Memory B cell (primary cell): Measurements from ENCODE around the gene FIGN.

Experiments
- ATAC-seq: fragments of 150-1000 bp; cut with Tn5 transposase; 2 replicates; pipeline ENCODE4 v1.10.0; 2021; ENCODE audit warnings: low read depth, mild to moderate bottlenecking, moderate library complexity
- DNase-seq, 2 donors: peaks; one replicate each; pipeline ENCODE4 v3.0.0; 2022; ENCODE audit warnings: low spot score in 2 of 2
- H3K27ac Mint-ChIP-seq: one replicate; pipeline ENCODE4 v1.8.0; 2022; ENCODE audit warnings: mild to moderate bottlenecking, moderate library complexity, mixed read lengths
- H3K27me3 Mint-ChIP-seq: one replicate; pipeline ENCODE4 v1.8.0; 2022; ENCODE audit warnings: mixed read lengths
- H3K36me3 Mint-ChIP-seq: one replicate; pipeline ENCODE4 v1.8.0; 2022; ENCODE audit warnings: mild to moderate bottlenecking, mixed read lengths
- H3K4me1 Mint-ChIP-seq: one replicate; pipeline ENCODE4 v1.8.0; 2022; ENCODE audit warnings: mixed read lengths
- H3K4me3 Mint-ChIP-seq: one replicate; pipeline ENCODE4 v1.8.0; 2022; ENCODE audit warnings: mild to moderate bottlenecking, moderate library complexity, mixed read lengths
- H3K9me3 Mint-ChIP-seq: one replicate; pipeline ENCODE4 v1.8.0; 2022; ENCODE audit warnings: mixed read lengths

FIGN gene

GRCh38 chr2:163755366-163755765, 19.6 kb upstream of the FIGN start:
- Mint-ChIP-seq H3K36me3 (no peaks in the 10 kb centered on the region), H3K27me3 (no peaks in the 10 kb centered on the region), H3K4me1 (no peaks in the 10 kb centered on the region), H3K9me3 (peaks cover 4% of the 10 kb centered on the region), H3K27ac (no peak overlapping the region), H3K4me3 (no peak overlapping the region)
- DNase-seq (no peak), ATAC-seq (no peak)

GRCh38 chr2:163753726-163754125, 17.9 kb upstream of the FIGN start:
- Mint-ChIP-seq H3K4me1 (no peaks in the 10 kb centered on the region), H3K27me3 (no peaks in the 10 kb centered on the region), H3K36me3 (no peaks in the 10 kb centered on the region), H3K27ac (no peak overlapping the region), H3K4me3 (no peak overlapping the region), H3K9me3 (peaks cover 4% of the 10 kb centered on the region)
- DNase-seq = no peak
- ATAC-seq = no peak

GRCh38 chr2:163752267-163752666, 16.5 kb upstream of the FIGN start:
- DNase-seq (no peak), ATAC-seq (no peak)
- Mint-ChIP-seq H3K4me1 (no peaks in the 10 kb centered on the region), H3K4me3 (no peak overlapping the region), H3K27me3 (no peaks in the 10 kb centered on the region), H3K9me3 (peaks cover 4% of the 10 kb centered on the region), H3K27ac (no peak overlapping the region), H3K36me3 (no peaks in the 10 kb centered on the region)

- Mint-ChIP-seq H3K27ac (no peak overlapping the region), H3K27me3 (no peaks in the 10 kb centered on the region), H3K9me3 (peaks cover 4% of the 10 kb centered on the region), H3K4me1 (no peaks in the 10 kb centered on the region), H3K4me3 (no peak overlapping the region), H3K36me3 (no peaks in the 10 kb centered on the region)
- no peak for ATAC-seq
- DNase-seq = no peak
Observed at GRCh38 chr2:163751696-163752095, 15.9 kb upstream of the FIGN start.

GRCh38 chr2:163748420-163748819, 12.6 kb upstream of the FIGN start:
- Mint-ChIP-seq H3K4me3 (no peak overlapping the region), H3K36me3 (no peaks in the 10 kb centered on the region)
- DNase-seq = no peak

GRCh38 chr2:163741435-163741834, 5.6 kb upstream of the FIGN start:
- H3K4me1 Mint-ChIP-seq = no peaks in the 10 kb centered on the region
- ATAC-seq = no peak
- H3K27ac Mint-ChIP-seq = no peak overlapping the region
- peaks cover 6% of the 10 kb centered on the region for H3K9me3 Mint-ChIP-seq
- no peaks in the 10 kb centered on the region for H3K27me3 Mint-ChIP-seq
- H3K36me3 Mint-ChIP-seq = no peaks in the 10 kb centered on the region
- DNase-seq = no peak
- no peak overlapping the region for H3K4me3 Mint-ChIP-seq

More at GRCh38 chr2:163748420-163748819, 12.6 kb upstream of the FIGN start:
- Mint-ChIP-seq H3K4me1 (no peaks in the 10 kb centered on the region), H3K27me3 (no peaks in the 10 kb centered on the region), H3K27ac (no peak overlapping the region), H3K9me3 (peaks cover 5% of the 10 kb centered on the region)
- no peak for ATAC-seq

GRCh38 chr2:163737563-163737962, 1.8 kb upstream of the FIGN start:
- no peak for ATAC-seq
- Mint-ChIP-seq H3K36me3 (no peaks in the 10 kb centered on the region), H3K9me3 (peaks cover 7% of the 10 kb centered on the region), H3K4me3 (no peak overlapping the region), H3K4me1 (peaks cover 5% of the 10 kb centered on the region), H3K27me3 (peaks cover 9% of the 10 kb centered on the region), H3K27ac (no peak overlapping the region)
- no peak for DNase-seq

GRCh38 chr2:163737190-163737439, 1.3 kb upstream of the FIGN start:
- peaks cover 9% of the 10 kb centered on the region for H3K27me3 Mint-ChIP-seq
- no peak overlapping the region for H3K4me3 Mint-ChIP-seq
- H3K4me1 Mint-ChIP-seq = peaks cover 5% of the 10 kb centered on the region
- no peaks in the 10 kb centered on the region for H3K36me3 Mint-ChIP-seq
- ATAC-seq = no peak
- no peak overlapping the region for H3K27ac Mint-ChIP-seq
- DNase-seq = no peak
- peaks cover 7% of the 10 kb centered on the region for H3K9me3 Mint-ChIP-seq

GRCh38 chr2:163736433-163737189, 803 bp upstream of the FIGN start:
- H3K9me3 Mint-ChIP-seq = peaks cover 7% of the 10 kb centered on the region
- H3K4me3 Mint-ChIP-seq = no peak overlapping the region
- peaks cover 9% of the 10 kb centered on the region for H3K27me3 Mint-ChIP-seq
- DNase-seq (no peak), ATAC-seq (no peak)
- H3K27ac Mint-ChIP-seq = no peak overlapping the region
- H3K4me1 Mint-ChIP-seq = peaks cover 5% of the 10 kb centered on the region
- no peaks in the 10 kb centered on the region for H3K36me3 Mint-ChIP-seq

- peaks cover 5% of the 10 kb centered on the region for H3K9me3 Mint-ChIP-seq
- peaks cover 9% of the 10 kb centered on the region for H3K27me3 Mint-ChIP-seq
- no peak overlapping the region for H3K27ac Mint-ChIP-seq
- ATAC-seq (no peak), DNase-seq (no peak)
- no peaks in the 10 kb centered on the region for H3K36me3 Mint-ChIP-seq
- peaks cover 5% of the 10 kb centered on the region for H3K4me1 Mint-ChIP-seq
- H3K4me3 Mint-ChIP-seq = no peak overlapping the region
Observed at GRCh38 chr2:163734881-163735684, 725 bp downstream of the FIGN start.

GRCh38 chr2:163734401-163734800, 1.4 kb downstream of the FIGN start:
- H3K36me3 Mint-ChIP-seq = no peaks in the 10 kb centered on the region
- peaks cover 4% of the 10 kb centered on the region for H3K9me3 Mint-ChIP-seq
- ATAC-seq (no peak), DNase-seq (no peak)
- no peak overlapping the region for H3K27ac Mint-ChIP-seq
- peaks cover 5% of the 10 kb centered on the region for H3K4me1 Mint-ChIP-seq
- no peak overlapping the region for H3K4me3 Mint-ChIP-seq
- peaks cover 9% of the 10 kb centered on the region for H3K27me3 Mint-ChIP-seq

GRCh38 chr2:163733956-163734355, 1.9 kb downstream of the FIGN start:
- ATAC-seq (no peak), DNase-seq (no peak)
- Mint-ChIP-seq H3K36me3 (no peaks in the 10 kb centered on the region), H3K4me1 (peaks cover 5% of the 10 kb centered on the region), H3K4me3 (no peak overlapping the region), H3K9me3 (peaks cover 3% of the 10 kb centered on the region), H3K27ac (no peak overlapping the region), H3K27me3 (peaks cover 9% of the 10 kb centered on the region)

- Mint-ChIP-seq H3K27me3 (peaks cover 9% of the 10 kb centered on the region), H3K27ac (no peak overlapping the region), H3K4me1 (peaks cover 5% of the 10 kb centered on the region), H3K9me3 (peaks cover 3% of the 10 kb centered on the region), H3K4me3 (no peak overlapping the region), H3K36me3 (no peaks in the 10 kb centered on the region)
- DNase-seq = no peak
- ATAC-seq = no peak
Observed at GRCh38 chr2:163733301-163733938, 2.4 kb downstream of the FIGN start.

- peaks cover 5% of the 10 kb centered on the region for H3K4me1 Mint-ChIP-seq
- H3K9me3 Mint-ChIP-seq = peaks cover 3% of the 10 kb centered on the region
- no peak overlapping the region for H3K4me3 Mint-ChIP-seq
- no peaks in the 10 kb centered on the region for H3K36me3 Mint-ChIP-seq
- H3K27me3 Mint-ChIP-seq = peaks cover 9% of the 10 kb centered on the region
- ATAC-seq = no peak
- H3K27ac Mint-ChIP-seq = no peak overlapping the region
- no peak for DNase-seq
Observed at GRCh38 chr2:163732727-163733126, 3.1 kb downstream of the FIGN start.
